ENCODE measurements around the gene VPS52.

The VPS52 gene, protein sequence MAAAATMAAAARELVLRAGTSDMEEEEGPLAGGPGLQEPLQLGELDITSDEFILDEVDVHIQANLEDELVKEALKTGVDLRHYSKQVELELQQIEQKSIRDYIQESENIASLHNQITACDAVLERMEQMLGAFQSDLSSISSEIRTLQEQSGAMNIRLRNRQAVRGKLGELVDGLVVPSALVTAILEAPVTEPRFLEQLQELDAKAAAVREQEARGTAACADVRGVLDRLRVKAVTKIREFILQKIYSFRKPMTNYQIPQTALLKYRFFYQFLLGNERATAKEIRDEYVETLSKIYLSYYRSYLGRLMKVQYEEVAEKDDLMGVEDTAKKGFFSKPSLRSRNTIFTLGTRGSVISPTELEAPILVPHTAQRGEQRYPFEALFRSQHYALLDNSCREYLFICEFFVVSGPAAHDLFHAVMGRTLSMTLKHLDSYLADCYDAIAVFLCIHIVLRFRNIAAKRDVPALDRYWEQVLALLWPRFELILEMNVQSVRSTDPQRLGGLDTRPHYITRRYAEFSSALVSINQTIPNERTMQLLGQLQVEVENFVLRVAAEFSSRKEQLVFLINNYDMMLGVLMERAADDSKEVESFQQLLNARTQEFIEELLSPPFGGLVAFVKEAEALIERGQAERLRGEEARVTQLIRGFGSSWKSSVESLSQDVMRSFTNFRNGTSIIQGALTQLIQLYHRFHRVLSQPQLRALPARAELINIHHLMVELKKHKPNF

DNA sequence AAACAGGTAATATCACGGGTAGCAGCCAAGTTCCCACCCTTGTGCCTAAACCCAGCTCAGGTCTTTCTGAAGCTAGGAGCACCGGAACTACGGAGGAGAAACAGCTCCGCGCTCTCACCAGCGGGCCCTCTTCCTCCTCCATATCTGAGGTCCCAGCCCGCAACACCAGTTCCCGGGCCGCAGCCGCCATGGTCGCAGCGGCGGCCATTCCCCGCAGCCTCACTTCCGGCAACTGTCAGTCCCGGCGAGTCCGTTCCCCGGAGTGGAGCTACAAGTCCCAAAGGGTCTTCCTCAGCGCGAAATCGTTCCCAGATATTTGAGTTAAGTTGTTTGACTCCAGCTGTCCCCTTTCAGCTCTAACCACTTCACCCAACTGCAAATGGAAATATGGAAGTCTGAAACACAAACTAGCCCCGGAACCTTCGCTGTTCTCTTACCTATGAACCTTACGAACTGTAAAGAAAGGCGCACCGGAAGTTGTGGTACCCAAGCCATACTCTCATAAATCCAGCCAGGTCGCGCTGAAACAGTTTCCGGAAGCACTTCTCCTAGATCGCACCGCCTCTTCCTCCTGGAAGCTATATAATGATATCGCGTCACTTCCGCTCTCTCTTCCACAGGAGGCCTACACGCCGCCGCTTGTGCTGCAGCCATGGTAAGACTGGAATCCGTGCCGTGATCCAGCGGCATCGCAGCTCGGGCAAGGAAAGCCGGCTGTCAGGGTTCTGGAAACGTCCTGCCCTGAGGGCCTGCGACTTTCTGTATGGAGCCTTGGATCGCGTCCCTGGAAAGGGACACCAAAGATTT is at the start of gene VPS52, which contains the start of gene RPS18:
VPS52 (minus strand) TSS at position 409 of the 807 bp plus-strand sequence; CDS start at position 208, 201 bp downstream.
RPS18 (plus strand) TSS at position 608 of the 807 bp plus-strand sequence; CDS start at position 653, 45 bp downstream.
- TF ChIP-seq, protein P1, sequence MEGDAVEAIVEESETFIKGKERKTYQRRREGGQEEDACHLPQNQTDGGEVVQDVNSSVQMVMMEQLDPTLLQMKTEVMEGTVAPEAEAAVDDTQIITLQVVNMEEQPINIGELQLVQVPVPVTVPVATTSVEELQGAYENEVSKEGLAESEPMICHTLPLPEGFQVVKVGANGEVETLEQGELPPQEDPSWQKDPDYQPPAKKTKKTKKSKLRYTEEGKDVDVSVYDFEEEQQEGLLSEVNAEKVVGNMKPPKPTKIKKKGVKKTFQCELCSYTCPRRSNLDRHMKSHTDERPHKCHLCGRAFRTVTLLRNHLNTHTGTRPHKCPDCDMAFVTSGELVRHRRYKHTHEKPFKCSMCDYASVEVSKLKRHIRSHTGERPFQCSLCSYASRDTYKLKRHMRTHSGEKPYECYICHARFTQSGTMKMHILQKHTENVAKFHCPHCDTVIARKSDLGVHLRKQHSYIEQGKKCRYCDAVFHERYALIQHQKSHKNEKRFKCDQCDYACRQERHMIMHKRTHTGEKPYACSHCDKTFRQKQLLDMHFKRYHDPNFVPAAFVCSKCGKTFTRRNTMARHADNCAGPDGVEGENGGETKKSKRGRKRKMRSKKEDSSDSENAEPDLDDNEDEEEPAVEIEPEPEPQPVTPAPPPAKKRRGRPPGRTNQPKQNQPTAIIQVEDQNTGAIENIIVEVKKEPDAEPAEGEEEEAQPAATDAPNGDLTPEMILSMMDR (IDR thresholded peaks at IDR 0.05; ENCODE audit: borderline replicate concordance, insufficient read depth, low read depth, low read length) = no peak
- peak within 1 kb of the TSS; percentile 61 for H3K4me3 ChIP-seq (ENCODE audit: low read depth, low read length)

DNA sequence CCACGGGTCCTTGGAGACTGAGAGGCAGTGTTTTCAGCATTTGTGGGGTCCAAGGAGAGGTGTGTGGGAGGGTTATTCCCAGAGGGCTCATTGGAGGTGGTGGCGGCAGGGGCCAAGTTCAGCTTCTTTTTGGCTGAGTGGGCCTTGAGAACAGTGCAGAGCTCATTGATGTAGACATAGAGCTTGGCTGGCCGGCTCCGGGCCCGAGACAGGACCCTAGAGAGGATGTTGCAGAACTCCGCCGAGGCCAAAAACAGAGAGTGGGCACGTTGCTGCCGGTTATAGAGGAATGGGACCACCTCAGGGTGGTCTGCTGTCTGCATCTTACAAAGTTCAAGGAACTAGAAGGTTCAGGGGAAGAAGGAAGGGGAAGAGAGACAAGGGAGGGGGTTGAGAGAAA is 49.6 kb upstream of the VPS52 start:
- TF ChIP-seq, protein P1 (IDR thresholded peaks at IDR 0.05; ENCODE audit: borderline replicate concordance, insufficient read depth, low read depth, low read length) = no peak
- peak overlapping the region; percentile 49 for H3K4me3 ChIP-seq (ENCODE audit: low read depth, low read length)

DNA sequence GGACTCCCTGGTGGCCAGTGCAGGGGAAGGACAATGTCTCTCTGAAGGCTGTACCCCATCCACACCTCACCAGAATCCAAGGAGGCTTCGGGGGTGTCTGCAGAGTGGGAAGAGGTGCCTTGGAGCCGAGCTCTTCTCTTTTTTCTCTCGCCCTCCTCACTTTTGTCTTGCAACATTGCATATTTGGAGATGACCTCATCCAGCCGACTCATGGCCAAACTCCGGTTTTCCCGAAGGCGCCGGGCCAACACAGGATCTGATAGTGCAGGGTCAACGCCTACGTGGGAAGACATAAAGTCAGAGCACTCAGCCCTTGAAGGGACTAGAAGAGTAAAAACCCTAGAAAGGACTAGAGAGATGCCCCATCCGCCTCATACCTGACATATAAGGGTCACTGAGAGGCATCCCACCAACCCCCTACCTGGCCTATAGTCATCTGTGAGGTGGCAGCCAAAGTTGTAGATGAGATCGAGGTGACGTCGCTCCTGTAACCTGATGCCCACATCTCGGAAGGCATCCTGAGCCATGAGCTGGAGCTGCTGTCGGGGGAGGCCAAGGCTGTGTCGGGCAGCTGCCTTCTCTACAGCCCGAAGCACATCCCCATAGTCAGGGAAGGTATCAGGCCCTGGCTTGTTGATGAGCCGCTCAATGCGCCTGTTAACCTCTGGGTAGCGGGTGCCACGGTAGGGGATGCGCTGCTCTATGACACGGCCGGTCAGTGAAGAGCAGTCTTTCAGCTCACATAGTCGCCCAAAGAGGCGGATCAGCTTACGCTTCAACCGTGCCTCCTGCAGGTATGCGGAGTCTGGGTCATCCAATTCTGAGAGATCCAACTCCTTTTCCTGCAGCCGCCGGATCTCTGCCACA is 48.9 kb upstream of the VPS52 start:
- TF ChIP-seq, protein P1 (IDR thresholded peaks at IDR 0.05; ENCODE audit: borderline replicate concordance, insufficient read depth, low read depth, low read length) = no peak
- H3K4me3 ChIP-seq (ENCODE audit: low read depth, low read length) = no peak overlapping the region

DNA sequence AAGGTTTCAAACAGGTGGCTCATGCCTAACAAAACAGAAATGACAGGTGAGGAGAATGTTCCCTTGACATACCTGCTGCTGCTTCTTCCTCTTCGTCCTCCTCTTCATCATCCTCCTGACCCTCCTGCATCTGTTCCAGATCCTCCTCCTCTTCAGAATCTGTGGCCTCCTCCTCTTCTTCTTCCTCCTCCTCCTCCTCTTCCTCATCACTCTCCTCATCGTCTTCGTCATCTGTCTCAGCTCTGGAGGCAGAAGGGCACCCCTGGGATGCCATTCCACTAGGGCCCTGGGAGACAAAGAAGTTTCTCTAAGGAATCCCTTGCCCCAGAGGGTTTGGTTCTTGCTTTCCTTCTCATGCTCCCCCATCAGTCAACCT is 48.3 kb upstream of the VPS52 start:
- TF ChIP-seq, protein P1 (IDR thresholded peaks at IDR 0.05; ENCODE audit: borderline replicate concordance, insufficient read depth, low read depth, low read length) = no peak
- no peak overlapping the region for H3K4me3 ChIP-seq (ENCODE audit: low read depth, low read length)

DNA sequence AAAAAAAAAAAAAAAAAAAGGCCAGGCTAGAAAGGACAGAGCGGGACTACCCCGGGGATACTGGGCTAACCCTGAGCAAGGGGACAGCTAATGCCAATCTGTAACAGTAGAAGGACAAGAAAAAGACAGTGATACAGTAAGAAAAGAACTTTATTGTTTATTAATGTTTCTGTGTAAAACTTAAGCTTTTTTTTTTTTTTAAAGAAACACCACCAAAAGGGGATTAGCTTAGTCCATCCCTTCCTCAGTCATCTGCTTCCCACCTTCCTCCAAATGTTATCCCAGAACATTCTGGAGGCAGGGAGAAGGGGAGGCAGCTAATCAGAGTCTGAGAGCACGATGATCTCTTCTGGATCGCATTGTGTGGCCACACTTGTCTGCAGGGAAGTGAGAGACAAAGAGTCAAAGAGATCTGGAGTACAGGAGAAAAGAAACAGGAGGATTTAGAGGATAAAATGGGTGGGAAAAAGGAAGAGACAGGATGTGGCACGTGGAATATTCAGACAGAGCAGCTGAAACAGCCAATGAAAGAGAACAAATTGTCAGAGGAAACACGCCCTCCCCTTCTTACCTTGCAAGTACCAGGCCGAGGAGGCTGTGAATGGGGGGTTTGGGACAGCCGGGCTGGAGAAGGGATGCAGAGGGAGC is 46.9 kb upstream of the VPS52 start:
- TF ChIP-seq, protein P1 (IDR thresholded peaks at IDR 0.05; ENCODE audit: borderline replicate concordance, insufficient read depth, low read depth, low read length) = no peak
- no peak overlapping the region for H3K4me3 ChIP-seq (ENCODE audit: low read depth, low read length)

Data from GM12875 (cell line).